AG09309 (cell line): Measurements from ENCODE around the gene TMEM30A.
A peak's percentile ranks its signal among the peaks of the same experiment; 100 is the strongest.

Experiments
- DNase-seq: peaks from one replicate; pipeline ENCODE4 v3.0.0-alpha.2; 2010; ENCODE audit warnings: low read depth
- H3K4me3 ChIP-seq: 2 replicates; pipeline ENCODE4 v1.5.1; 2011; ENCODE audit warnings: mild to moderate bottlenecking, low read depth, low read length, moderate library complexity; ENCODE audit not compliant: control insufficient read depth
- TF ChIP-seq, protein P1 (sequence below): IDR thresholded peaks from 2 replicates; pipeline ENCODE4 v1.5.1; 2011; ENCODE audit warnings: mild to moderate bottlenecking, low read depth, low read length, inconsistent platforms; ENCODE audit not compliant: insufficient read depth, control insufficient read depth; ENCODE audit errors: missing control alignments

The TMEM30A gene

GRCh38 chr6:75278474-75279077, 6.0 kb downstream of the TMEM30A start:
- no peak for DNase-seq
- TF ChIP-seq, protein P1, sequence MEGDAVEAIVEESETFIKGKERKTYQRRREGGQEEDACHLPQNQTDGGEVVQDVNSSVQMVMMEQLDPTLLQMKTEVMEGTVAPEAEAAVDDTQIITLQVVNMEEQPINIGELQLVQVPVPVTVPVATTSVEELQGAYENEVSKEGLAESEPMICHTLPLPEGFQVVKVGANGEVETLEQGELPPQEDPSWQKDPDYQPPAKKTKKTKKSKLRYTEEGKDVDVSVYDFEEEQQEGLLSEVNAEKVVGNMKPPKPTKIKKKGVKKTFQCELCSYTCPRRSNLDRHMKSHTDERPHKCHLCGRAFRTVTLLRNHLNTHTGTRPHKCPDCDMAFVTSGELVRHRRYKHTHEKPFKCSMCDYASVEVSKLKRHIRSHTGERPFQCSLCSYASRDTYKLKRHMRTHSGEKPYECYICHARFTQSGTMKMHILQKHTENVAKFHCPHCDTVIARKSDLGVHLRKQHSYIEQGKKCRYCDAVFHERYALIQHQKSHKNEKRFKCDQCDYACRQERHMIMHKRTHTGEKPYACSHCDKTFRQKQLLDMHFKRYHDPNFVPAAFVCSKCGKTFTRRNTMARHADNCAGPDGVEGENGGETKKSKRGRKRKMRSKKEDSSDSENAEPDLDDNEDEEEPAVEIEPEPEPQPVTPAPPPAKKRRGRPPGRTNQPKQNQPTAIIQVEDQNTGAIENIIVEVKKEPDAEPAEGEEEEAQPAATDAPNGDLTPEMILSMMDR = no peak
- H3K4me3 ChIP-seq = no peak overlapping the region

GRCh38 chr6:75275067-75275466, 9.5 kb downstream of the TMEM30A start:
- no peak overlapping the region for H3K4me3 ChIP-seq
- peak; percentile 61 for DNase-seq
- TF ChIP-seq, protein P1 = no peak

- no peak overlapping the region for H3K4me3 ChIP-seq
- DNase-seq = no peak
- TF ChIP-seq, protein P1 = no peak
Measured at GRCh38 chr6:75273009-75273408, 11.6 kb downstream of the TMEM30A start.

DNA sequence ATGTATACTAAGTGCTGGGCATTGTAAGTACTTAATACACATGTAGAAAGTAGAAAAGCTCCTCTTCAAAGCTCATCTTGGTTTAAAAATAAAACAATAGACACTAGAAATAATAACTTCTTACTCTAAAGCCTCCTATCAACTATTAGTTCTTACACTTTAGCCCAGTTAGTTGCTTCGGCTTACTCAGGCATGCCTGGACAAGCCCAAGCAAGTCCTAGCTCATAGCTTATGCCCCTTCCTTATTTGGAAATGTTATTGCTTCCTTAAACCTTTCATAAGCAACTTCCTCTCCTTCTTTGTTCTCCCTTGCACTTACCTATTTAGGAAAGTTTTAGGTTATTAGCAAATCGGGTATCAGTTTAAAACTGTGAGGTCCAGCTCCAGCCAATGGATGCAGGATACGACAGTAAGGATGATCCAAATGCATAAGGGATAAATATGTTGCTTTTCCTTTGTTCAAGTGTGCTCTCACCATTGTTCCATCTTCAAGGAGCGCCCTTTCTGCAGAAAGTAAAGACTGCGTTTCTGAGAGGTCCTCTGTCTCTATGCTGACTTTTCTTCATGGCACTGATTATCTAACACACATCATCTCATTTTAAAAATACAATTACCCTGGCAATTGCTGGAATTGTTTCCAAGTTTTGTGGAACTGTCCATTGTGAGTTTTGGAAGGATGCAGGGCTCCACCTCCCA, 12.3 kb downstream of the TMEM30A start:
- peak; percentile 29 for DNase-seq
- H3K4me3 ChIP-seq = no peak overlapping the region
- TF ChIP-seq, protein P1 = no peak

GRCh38 chr6:75268988-75269354, 15.6 kb downstream of the TMEM30A start:
- no peak overlapping the region for H3K4me3 ChIP-seq
- DNase-seq = no peak
- TF ChIP-seq, protein P1 = no peak

- TF ChIP-seq, protein P1 = no peak
- no peak for DNase-seq
- no peak overlapping the region for H3K4me3 ChIP-seq
Measured at GRCh38 chr6:75268121-75268987, 16.2 kb downstream of the TMEM30A start.
